Right renal cortex interstitium (tissue), 3 donors: ENCODE data around the gene C3orf20. TPM values are rescaled to one million over a fixed set of nuclear protein-coding genes. Genes with fewer than 3 reads are reported as not detected.

ENCODE experiments used
- DNase-seq, 3 donors: peaks; one replicate each; pipeline ENCODE4 v3.0.0-alpha.2; 2013; ENCODE audit warnings: low read depth in 3 of 3, low spot score in 2 of 3
- polyA plus RNA-seq, 3 donors: library from polyadenylated mRNA; unstranded; fragments of 120-200 nt; gene quantifications; one replicate each; pipeline ENCODE4 v1.2.1, GENCODE V29; 2013; ENCODE audit not compliant: insufficient read length in 3 of 3

The C3orf20 gene
- polyA plus RNA-seq = under 1 TPM; 0.15 to 0.38 (median 0.32) TPM

GRCh38 chr3:14674841-14675240 lies at the start of gene C3orf20:
TSS of gene C3orf20 (plus strand) at chr3:14675141. CDS start at chr3:14682714, 7,573 bp downstream.
- DNase-seq = no peak

- DNase-seq = no peak
Measured at GRCh38 chr3:14625443-14625842, 49.5 kb upstream of the C3orf20 start.

- DNase-seq = no peak
Measured at GRCh38 chr3:14627815-14628214, 47.1 kb upstream of the C3orf20 start.

- no peak for DNase-seq
Measured at GRCh38 chr3:14628406-14628805, 46.5 kb upstream of the C3orf20 start.

GRCh38 chr3:14630404-14631100 lies 44.4 kb upstream of the C3orf20 start:
- no peak for DNase-seq

GRCh38 chr3:14631101-14631497 lies 43.8 kb upstream of the C3orf20 start:
- DNase-seq = no peak

- DNase-seq = no peak
Measured at GRCh38 chr3:14631687-14632441, 43.1 kb upstream of the C3orf20 start.

- DNase-seq = no peak
Measured at GRCh38 chr3:14632442-14632930, 42.5 kb upstream of the C3orf20 start.

GRCh38 chr3:14633417-14633816 lies 41.5 kb upstream of the C3orf20 start:
- no peak for DNase-seq

GRCh38 chr3:14633819-14634424 lies 41.0 kb upstream of the C3orf20 start:
- DNase-seq = no peak

- DNase-seq = no peak
Measured at GRCh38 chr3:14634763-14635400, 40.1 kb upstream of the C3orf20 start.

GRCh38 chr3:14636496-14637087 lies 38.3 kb upstream of the C3orf20 start:
- DNase-seq = no peak

GRCh38 chr3:14640157-14640562 lies 34.8 kb upstream of the C3orf20 start:
- DNase-seq = no peak

GRCh38 chr3:14640734-14641133 lies 34.2 kb upstream of the C3orf20 start:
- no peak for DNase-seq

GRCh38 chr3:14641346-14641745 lies 33.6 kb upstream of the C3orf20 start:
- no peak for DNase-seq

GRCh38 chr3:14645453-14645852 lies 29.5 kb upstream of the C3orf20 start:
- DNase-seq = no peak

GRCh38 chr3:14646131-14646573 lies 28.8 kb upstream of the C3orf20 start:
- DNase-seq = no peak

- no peak for DNase-seq
Measured at GRCh38 chr3:14646589-14647413, 28.1 kb upstream of the C3orf20 start.
